Keratinocyte (primary cell): ENCODE measurements around the gene B3GAT1. TPM values are rescaled to one million over a fixed set of nuclear protein-coding genes. Genes with fewer than 3 reads are reported as not detected.

Experiments
- DNase-seq: peaks from one replicate; pipeline ENCODE4 v3.0.0-alpha.2; 2011; ENCODE audit warnings: low read depth, missing footprints, low spot score
- FAIRE-seq: peaks from 2 replicates; lab custom pipeline; 2011; peaks lifted over from hg19 to GRCh38; lab: Jason Lieb, UNC
- H2AFZ ChIP-seq: 2 replicates; pipeline ENCODE4 v1.6.0; 2012; ENCODE audit warnings: low read length, control low read depth, inconsistent platforms; ENCODE audit not compliant: control insufficient read depth
- H3K27ac ChIP-seq: 2 replicates; pipeline ENCODE4 v1.5.1; 2011; ENCODE audit warnings: low read length; ENCODE audit not compliant: control insufficient read depth, insufficient read depth
- H3K27me3 ChIP-seq: 3 replicates; pipeline ENCODE4 v1.6.0; 2011; ENCODE audit warnings: low read length; ENCODE audit not compliant: control insufficient read depth, insufficient read depth; ENCODE audit errors: extremely low read depth
- H3K36me3 ChIP-seq, 2 experiments: 2 replicates in 1 of 2; 3 replicates in 1 of 2; pipeline ENCODE4 v1.5.1; 2011; ENCODE audit warnings: low read length in 2 of 2, mild to moderate bottlenecking in 1 of 2; ENCODE audit not compliant: control insufficient read depth in 2 of 2, insufficient read depth in 2 of 2; ENCODE audit errors: extremely low read depth in 1 of 2
- H3K4me1 ChIP-seq: 3 replicates; pipeline ENCODE4 v1.5.1; 2011; ENCODE audit warnings: low read length; ENCODE audit not compliant: control insufficient read depth, insufficient read depth; ENCODE audit errors: extremely low read depth
- H3K4me2 ChIP-seq: 3 replicates; pipeline ENCODE4 v1.6.0; 2011; ENCODE audit warnings: low read depth, low read length; ENCODE audit not compliant: control insufficient read depth, insufficient read depth; ENCODE audit errors: extremely low read depth
- H3K4me3 ChIP-seq, 3 experiments: fragments of 200-600 bp in 1 of 3; sonication (generic) in 1 of 3; 2 replicates in 2 of 3; 3 replicates in 1 of 3; pipeline ENCODE4 v1.5.1; 2011 to 2016; ENCODE audit warnings: low read length in 3 of 3, mild to moderate bottlenecking in 3 of 3, control low read depth in 2 of 3, inconsistent platforms in 1 of 3, low read depth in 1 of 3, mixed read lengths in 1 of 3, mixed run types in 1 of 3, moderate library complexity in 1 of 3; ENCODE audit not compliant: control insufficient read depth in 2 of 3, insufficient read depth in 2 of 3; ENCODE audit errors: extremely low read depth in 1 of 3
- H3K79me2 ChIP-seq: 2 replicates; pipeline ENCODE4 v1.6.0; 2012; ENCODE audit warnings: low read length; ENCODE audit not compliant: control insufficient read depth, insufficient read depth
- H3K9ac ChIP-seq: 3 replicates; pipeline ENCODE4 v1.6.0; 2011; ENCODE audit warnings: low read length; ENCODE audit not compliant: control insufficient read depth, insufficient read depth; ENCODE audit errors: extremely low read depth
- H3K9me1 ChIP-seq: 3 replicates; pipeline ENCODE4 v1.6.0; 2011; ENCODE audit warnings: low read length; ENCODE audit not compliant: control insufficient read depth, insufficient read depth; ENCODE audit errors: extremely low read depth
- H3K9me3 ChIP-seq: 2 replicates; pipeline ENCODE4 v1.5.1; 2012; ENCODE audit warnings: low read depth, low read length; ENCODE audit not compliant: control insufficient read depth
- H4K20me1 ChIP-seq: 3 replicates; pipeline ENCODE4 v1.6.0; 2011; ENCODE audit warnings: low read length; ENCODE audit not compliant: control insufficient read depth, insufficient read depth; ENCODE audit errors: extremely low read depth
- EZH2 ChIP-seq: IDR thresholded peaks from one replicate; pipeline ENCODE4 v1.6.1; 2012; ENCODE audit warnings: inconsistent platforms, mild to moderate bottlenecking, low read length, moderate library complexity
- dilution Hi-C: fragments of 300-500 bp; cut with MboI; formaldehyde crosslinking; loops from one replicate; pipeline ENCODE4 v1.7.0; 2020; ENCODE audit warnings: low sequenced_read_pairs; ENCODE audit not compliant: extremely low pct_ligation_motif_present
- polyA plus RNA-seq, 5 experiments: library from polyadenylated mRNA; depleted of rRNA in 3 of 5; stranded (reverse) in 3 of 5; stranded (forward) in 1 of 5; unstranded in 1 of 5; fragments of >200 nt; gene quantifications; 1 replicate in 1 of 5; 2 replicates in 3 of 5; 3 replicates in 1 of 5; pipeline versions ENCODE4 v1.2.1 to v1.2.3, GENCODE V29; 2011 to 2012; ENCODE audit warnings: missing spikeins in 2 of 5, low read depth in 1 of 5, low replicate concordance in 1 of 5
- TF ChIP-seq, protein P1 (sequence below), 3 experiments: IDR thresholded peaks in 1 of 3; conservative IDR thresholded peaks in 1 of 3; optimal IDR thresholded peaks in 1 of 3; 2 replicates in 2 of 3; 3 replicates in 1 of 3; pipeline versions ENCODE3 to v1.5.1; 2011; ENCODE audit warnings: low read length in 3 of 3, mild to moderate bottlenecking in 3 of 3, moderate library complexity in 2 of 3, control low read depth in 1 of 3, inconsistent platforms in 1 of 3; ENCODE audit not compliant: insufficient read depth in 2 of 3; ENCODE audit errors: extremely low read depth in 1 of 3

Gene B3GAT1
- polyA plus RNA-seq, 1 donor (not counting 4 experiments of a cell fraction or from before 2014, with no cell fraction given): 0.04 TPM

DNA sequence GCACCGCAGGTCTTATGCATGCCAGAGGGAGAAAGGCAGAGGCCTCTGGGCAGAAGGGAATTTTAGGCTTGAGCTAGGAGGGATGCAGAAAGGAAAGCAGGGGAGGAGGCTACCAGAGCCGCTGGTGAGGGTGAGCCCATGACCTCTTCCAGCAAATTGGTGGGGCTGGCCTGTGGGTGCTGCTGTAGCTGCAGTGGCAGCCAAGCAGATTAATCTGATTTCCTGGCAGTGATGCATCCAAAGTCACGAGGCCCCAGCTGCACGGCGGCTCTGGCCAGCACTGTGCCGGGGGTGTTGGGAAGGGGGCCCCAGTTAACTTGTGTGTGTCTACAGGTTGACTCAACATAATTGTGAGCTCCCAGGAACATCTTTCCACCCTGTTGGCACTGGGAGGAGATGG is 41.4 kb upstream of the B3GAT1 start:
- no peaks in the 10 kb centered on the region for H3K27me3 ChIP-seq
- H3K79me2 ChIP-seq: no peaks in the 10 kb centered on the region
- no peak overlapping the region for H3K9ac ChIP-seq
- H3K36me3 ChIP-seq: no peaks in the 10 kb centered on the region
- no peaks in the 10 kb centered on the region for H3K4me1 ChIP-seq
- dilution Hi-C loops: no loop called here
- H3K4me3 ChIP-seq: no peak overlapping the region
- H3K9me3 ChIP-seq: peaks cover 2% of the 10 kb centered on the region
- no peaks in the 10 kb centered on the region for H4K20me1 ChIP-seq
- no peak overlapping the region for H3K27ac ChIP-seq
- DNase-seq: no peak
- FAIRE-seq: no peak
- H3K9me1 ChIP-seq: no peaks in the 10 kb centered on the region
- no peak overlapping the region for H2AFZ ChIP-seq
- H3K4me2 ChIP-seq: no peak overlapping the region
- TF ChIP-seq, protein P1, sequence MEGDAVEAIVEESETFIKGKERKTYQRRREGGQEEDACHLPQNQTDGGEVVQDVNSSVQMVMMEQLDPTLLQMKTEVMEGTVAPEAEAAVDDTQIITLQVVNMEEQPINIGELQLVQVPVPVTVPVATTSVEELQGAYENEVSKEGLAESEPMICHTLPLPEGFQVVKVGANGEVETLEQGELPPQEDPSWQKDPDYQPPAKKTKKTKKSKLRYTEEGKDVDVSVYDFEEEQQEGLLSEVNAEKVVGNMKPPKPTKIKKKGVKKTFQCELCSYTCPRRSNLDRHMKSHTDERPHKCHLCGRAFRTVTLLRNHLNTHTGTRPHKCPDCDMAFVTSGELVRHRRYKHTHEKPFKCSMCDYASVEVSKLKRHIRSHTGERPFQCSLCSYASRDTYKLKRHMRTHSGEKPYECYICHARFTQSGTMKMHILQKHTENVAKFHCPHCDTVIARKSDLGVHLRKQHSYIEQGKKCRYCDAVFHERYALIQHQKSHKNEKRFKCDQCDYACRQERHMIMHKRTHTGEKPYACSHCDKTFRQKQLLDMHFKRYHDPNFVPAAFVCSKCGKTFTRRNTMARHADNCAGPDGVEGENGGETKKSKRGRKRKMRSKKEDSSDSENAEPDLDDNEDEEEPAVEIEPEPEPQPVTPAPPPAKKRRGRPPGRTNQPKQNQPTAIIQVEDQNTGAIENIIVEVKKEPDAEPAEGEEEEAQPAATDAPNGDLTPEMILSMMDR (optimal IDR thresholded peaks at IDR 0.05 in 1 of 3, IDR thresholded peaks at IDR 0.05 in 1 of 3, conservative IDR thresholded peaks at IDR 0.05 in 1 of 3; ENCODE audit: extremely low read depth in 1 of 3, insufficient read depth in 2 of 3, low read length in 3 of 3): no peak
- no peak for TF ChIP-seq EZH2

DNA sequence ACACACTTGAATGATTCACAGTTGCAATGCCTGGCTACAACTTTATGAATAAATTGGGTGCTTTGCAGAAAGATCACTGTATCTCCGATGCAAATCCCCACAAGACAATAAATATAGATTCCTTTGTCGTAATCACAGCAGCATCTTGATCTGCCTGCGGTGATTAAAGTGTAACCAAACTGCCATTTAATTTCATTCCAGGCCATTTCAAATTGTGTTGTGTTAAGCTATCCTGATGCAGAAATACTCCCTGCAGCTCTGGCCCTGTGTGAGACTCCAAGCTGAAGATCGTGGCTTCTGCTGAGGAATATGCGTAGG is 40.8 kb upstream of the B3GAT1 start:
- Histone ChIP-seq H3K4me1 (no peaks in the 10 kb centered on the region), H3K27ac (no peak overlapping the region), H3K36me3 (no peaks in the 10 kb centered on the region), H4K20me1 (no peaks in the 10 kb centered on the region), H3K27me3 (no peaks in the 10 kb centered on the region), H3K9me1 (no peaks in the 10 kb centered on the region), H3K79me2 (no peaks in the 10 kb centered on the region), H2AFZ (no peak overlapping the region), H3K4me3 (no peak overlapping the region), H3K9ac (no peak overlapping the region), H3K9me3 (peaks cover 2% of the 10 kb centered on the region), H3K4me2 (no peak overlapping the region)
- no peak for DNase-seq
- TF ChIP-seq EZH2: no peak
- TF ChIP-seq, protein P1 (optimal IDR thresholded peaks at IDR 0.05 in 1 of 3, IDR thresholded peaks at IDR 0.05 in 1 of 3, conservative IDR thresholded peaks at IDR 0.05 in 1 of 3; ENCODE audit: extremely low read depth in 1 of 3, insufficient read depth in 2 of 3, low read length in 3 of 3): no peak
- no peak for FAIRE-seq
- dilution Hi-C loops: no loop called here
